GM19467 (cell line): Measurements from ENCODE around the gene SMYD5.
"Not testable (repeated sequence)": the region's sequence is repeated elsewhere in the genome, so short reads cannot be mapped to it uniquely, and the experiment has no call there.

Experiments
- ATAC-seq: cut with Tn5 transposase; IDR thresholded peaks from one replicate; pipeline ENCODE4 v1.9.1; 2021; ENCODE audit warnings: mild to moderate bottlenecking, moderate library complexity; ENCODE audit not compliant: unreplicated experiment

Gene SMYD5

DNA sequence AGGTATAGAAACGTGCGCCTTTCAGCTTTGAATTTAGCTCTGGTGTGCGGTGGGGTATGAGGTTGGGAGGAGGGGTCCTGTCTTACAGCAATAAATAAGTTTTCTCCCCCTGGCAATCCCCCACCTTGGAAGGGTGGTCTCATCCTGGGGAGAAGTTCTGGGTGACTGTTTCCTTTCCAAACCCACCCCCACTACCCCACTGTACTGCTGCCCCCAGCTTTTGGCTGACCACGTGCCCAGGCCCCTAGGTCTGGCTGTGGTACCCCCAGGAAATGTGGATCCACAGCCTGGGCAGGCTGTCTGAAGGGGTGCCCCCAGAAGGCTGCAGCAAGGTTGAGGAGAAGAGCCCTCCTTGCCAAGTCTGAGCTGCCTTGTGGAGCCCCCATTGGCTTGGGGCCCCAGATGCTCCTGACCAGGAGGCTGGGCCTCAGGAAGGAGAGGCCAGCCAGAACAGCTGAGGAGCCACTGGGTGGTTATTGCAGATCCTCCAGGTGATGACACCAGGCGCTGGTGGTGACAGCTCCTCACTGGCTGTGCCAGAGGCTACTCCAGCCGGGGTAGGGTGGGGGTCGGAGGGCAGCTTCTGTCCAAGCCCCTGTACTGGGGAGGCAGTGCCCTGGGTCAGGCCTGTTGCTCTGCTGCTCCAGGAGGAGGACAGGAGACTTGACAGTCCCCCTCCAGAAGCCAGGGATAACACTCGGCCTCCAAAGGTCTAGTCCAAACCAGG is 44.3 kb downstream of the SMYD5 start:
- no peak for ATAC-seq

GRCh38 chr2:73258913-73259215 is 44.8 kb downstream of the SMYD5 start:
- ATAC-seq, result no peak

DNA sequence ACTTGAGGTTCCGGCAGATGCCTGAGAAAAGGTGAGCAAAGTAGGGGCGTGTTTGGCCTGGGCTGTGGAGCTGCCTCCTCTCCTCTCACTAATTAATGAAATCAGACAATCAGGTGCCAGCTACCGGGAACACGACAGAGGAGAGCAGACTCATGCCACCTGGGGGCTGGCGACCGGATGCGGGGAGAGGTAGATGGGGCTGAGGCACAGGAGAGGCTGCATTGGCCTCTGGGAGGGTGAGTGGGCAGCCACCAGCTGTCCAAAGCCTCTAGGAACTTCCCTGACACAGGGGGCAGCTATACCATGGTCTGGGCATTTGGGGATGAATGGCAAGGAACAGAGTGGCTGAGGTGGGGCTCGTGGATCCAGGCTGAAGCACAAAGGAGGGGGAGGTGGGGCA is 45.2 kb downstream of the SMYD5 start:
- ATAC-seq, result no peak

DNA sequence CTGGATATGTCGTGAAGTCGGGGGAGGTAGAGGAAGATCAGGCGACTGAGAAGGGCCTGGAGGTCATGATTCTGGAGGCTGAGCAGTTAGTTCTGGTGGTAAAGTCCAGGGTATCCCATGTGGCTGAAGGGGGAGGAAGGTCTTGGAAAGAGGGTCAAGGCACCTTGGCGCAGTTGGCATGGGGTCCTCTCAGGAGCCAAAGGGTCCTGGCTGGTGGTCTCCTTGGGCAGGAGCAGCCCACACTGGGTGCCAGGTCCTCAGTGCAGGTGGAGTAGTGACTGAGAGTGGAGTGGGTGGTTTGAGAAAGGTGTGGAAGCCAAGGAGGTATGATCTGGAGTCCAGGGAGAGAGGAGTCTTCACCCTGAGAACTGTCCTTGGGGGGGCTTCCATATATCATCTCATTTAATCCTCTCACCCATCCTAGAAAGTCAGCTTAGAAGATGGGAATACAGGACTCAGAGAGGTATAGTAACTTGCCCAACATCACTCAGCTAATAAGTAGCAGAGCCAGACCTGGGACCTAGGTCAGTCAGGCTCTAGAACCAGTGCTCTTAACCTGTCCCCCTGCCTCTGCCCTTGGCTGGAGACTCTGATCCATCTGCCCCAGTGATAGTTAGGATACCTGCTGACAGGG is 45.8 kb downstream of the SMYD5 start:
- no peak for ATAC-seq

DNA sequence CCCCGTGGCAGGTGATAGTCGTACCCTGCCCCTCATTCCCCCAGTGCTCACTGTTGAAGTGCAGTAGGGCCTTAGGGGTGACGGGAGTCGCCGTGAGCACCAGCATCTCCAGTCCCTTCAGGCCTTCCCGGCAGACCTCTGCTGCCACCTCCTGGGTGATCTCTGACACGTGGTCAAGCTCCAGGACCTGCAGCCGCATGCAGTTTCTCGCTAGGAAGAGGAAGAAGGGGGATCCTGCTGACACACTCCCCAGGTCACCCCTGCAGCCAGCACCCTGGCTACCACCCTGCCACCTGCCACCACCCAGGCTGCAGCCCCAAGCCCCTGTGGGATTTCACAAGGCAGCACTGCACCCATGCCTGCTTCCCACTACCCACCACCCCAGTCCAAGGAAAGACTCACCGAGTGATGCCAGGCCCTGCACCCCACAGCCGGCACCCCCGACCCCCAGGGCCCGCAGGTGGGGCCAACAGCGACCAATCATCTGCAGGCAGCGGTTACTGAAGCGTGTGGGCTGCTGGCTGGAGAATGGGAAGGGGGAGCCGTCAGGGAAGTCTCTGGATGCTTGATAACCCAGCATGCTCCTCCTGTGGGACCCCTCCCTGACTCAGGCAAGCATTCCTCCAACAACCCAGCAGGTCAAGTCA is 46.4 kb downstream of the SMYD5 start:
- ATAC-seq, result no peak

DNA sequence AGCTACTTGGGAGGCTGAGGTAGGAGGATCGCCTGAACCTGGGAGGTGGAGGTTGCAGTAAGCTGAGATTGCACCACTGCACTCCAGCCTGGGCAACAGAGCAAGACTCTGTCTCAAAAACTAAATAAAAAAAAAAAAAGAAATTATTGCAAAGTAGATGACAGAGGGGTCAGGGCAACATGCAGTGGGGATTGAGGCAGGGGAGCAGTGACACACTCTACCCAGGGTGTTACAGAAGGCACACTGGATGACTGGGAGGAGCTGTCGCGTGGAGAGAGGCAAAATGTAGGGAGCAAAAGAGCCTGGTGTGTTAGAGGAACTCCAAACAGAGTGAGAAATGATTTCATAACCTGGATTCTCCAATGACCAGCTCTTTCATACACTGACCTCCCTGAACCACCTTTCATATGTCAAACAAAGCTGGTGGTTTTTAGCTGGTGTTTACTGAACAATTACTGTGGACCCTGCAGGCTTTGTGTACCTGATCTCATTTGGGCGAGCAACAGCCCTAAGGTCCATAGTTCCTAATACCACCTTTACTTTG is 48.1 kb downstream of the SMYD5 start:
- ATAC-seq, result no peak

- not testable (repeated sequence) for ATAC-seq
These were observed 48.8 kb downstream of the SMYD5 start for GRCh38 chr2:73262691-73263429.

DNA sequence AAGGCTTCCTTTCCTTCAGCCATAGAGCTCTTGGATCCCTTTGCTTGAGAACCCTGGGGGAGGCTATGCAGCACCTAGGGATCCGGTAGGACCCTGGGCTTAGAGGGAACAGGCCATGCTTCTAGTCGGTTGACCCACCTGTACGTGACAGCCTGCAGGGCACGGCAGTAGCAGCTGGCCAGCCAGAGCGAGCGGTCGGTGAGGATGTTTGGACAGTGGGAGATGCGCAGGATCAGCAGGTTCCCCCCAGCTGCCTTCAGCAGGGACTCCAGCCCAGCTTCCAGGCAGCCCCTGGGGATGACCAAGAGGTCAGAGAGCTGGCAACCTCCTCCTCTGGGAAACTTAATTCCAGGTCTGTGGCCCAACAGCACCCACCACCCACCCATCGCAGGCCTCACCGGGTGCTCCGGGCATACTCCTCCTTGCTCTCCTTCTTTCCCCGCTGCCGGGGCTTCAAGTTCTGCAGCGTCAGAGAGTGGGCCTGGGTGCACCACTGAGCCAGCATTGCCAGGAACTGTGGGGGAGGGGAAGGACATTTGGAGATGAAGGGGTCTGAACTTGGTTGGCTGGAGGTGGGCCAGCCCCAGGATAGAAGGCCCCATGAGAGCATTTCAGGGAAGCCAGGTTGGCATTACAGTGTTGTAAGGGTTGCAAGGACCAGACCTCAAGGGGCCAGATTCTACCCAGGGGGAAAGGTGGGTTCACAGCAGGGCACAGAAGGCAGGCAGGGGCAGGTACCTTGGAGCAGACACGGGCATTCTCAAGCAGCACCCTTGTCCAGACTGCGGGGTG is 49.7 kb downstream of the SMYD5 start:
- no peak for ATAC-seq

DNA sequence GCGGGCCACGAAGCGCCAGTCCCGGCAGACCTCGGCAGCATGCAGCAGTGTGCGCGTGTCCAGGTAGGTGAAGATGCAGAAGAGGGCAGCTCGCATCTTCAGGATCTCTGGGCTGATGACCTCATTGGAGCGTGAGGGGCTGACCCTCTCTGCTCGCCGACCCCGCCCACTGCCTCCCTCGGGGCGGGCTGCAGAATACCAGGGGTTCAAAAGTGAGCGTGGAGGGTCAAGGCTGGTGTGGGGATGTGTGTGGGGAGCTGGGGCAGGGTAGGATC is 50.2 kb downstream of the SMYD5 start:
- no peak for ATAC-seq

- ATAC-seq, result no peak
These were observed 50.7 kb downstream of the SMYD5 start for GRCh38 chr2:73264783-73265182.

GRCh38 chr2:73265298-73266060 is 51.4 kb downstream of the SMYD5 start:
- ATAC-seq, result no peak

DNA sequence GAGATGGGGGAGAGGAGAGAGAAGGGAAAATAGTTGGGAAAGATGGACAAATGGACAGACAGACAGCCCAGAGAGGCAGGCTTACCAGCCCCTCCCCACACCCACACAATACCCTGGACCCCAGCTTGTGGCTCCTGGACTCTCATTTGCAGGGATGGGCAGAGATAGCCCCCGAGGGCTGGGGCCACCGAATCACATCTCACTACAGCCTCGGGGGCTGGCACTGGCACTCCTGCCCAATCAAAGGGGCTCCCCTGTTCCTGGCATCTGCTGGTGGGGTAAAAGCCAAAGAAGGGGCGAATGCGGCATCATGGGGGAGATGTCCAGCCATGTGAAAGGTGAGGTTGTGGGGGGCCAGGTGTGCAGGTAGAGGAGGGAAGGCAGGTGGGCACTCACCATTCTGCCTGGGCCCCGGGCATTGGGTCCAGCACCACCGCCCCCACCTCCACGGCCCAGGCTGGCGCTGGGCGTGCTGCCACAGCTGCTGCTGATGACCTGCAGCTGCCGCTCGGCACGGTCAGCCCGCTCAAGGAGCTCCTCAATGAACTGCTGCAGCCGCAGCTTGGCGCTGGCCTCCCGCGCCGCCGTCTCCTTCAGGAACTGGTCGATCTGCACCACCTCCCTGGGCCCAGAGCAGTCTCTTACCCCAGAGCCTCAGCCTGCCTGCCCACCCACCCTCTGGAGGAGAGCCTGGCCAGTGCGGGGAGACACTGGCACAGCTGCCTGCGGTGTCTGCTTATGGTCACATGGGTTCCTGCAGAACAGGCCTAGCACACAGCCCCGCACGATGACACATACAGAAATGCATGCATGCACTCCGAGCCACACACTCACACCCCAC is 52.2 kb downstream of the SMYD5 start:
- ATAC-seq, result no peak

- no peak for ATAC-seq
These were observed 53.0 kb downstream of the SMYD5 start for GRCh38 chr2:73267008-73267407.

DNA sequence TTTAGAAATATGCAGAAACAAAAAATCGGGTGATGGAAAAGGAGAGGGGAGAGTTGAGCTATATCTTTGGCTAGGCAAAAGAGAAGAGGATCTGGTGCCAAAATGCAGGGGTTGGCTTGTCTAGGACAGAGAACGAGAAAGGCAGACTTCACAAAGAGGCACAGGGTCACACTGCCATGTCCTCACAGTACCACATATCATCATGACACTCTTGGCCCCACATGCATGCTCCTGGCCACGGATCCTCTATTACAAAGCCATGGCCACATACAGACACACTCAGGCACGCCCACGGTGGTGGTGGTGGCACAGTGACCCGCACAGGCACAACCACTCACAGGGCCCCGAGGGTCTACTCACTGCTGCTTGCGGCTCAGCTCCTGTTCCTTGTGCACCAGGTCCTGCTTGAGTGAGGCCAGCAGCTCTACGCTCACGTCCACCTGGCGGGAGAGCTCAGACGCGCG is 54.4 kb downstream of the SMYD5 start:
- ATAC-seq, result no peak

GRCh38 chr2:73268830-73269685 is 55.0 kb downstream of the SMYD5 start:
- peak; percentile 61 for ATAC-seq

GRCh38 chr2:73269686-73270465 is 55.8 kb downstream of the SMYD5 start:
- ATAC-seq, result no peak

- ATAC-seq, result no peak
These were observed 58.2 kb downstream of the SMYD5 start for GRCh38 chr2:73272270-73272669.
